Measurements from ENCODE around the gene KLK2.
A peak's percentile ranks its signal among the peaks of the same experiment; 100 is the strongest.

The KLK2 gene

DNA sequence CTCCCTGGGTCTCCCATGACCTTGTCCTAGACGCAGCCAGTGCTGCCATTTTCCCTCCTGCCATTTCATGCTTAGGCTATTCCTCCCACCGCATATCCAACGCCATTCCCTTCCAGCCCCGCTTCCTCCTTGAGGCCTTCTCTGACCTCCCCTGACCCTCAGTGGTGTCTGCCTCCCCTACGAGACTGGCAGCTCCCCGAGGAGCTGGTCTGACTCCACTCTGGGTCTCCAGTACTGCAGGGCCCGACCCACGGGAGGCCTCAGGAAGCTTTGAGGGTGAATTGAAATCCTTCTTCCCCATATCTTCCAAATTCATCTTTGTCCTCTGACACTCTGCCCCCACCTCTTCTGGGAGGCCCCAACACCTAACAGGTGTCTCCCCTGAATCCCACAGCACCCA lies 40.6 kb upstream of the KLK2 start:
- TF ChIP-seq, protein P1, sequence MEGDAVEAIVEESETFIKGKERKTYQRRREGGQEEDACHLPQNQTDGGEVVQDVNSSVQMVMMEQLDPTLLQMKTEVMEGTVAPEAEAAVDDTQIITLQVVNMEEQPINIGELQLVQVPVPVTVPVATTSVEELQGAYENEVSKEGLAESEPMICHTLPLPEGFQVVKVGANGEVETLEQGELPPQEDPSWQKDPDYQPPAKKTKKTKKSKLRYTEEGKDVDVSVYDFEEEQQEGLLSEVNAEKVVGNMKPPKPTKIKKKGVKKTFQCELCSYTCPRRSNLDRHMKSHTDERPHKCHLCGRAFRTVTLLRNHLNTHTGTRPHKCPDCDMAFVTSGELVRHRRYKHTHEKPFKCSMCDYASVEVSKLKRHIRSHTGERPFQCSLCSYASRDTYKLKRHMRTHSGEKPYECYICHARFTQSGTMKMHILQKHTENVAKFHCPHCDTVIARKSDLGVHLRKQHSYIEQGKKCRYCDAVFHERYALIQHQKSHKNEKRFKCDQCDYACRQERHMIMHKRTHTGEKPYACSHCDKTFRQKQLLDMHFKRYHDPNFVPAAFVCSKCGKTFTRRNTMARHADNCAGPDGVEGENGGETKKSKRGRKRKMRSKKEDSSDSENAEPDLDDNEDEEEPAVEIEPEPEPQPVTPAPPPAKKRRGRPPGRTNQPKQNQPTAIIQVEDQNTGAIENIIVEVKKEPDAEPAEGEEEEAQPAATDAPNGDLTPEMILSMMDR (IDR thresholded peaks at IDR 0.05; ENCODE audit: insufficient read depth, low read depth, low read length, missing control alignments): no peak

DNA sequence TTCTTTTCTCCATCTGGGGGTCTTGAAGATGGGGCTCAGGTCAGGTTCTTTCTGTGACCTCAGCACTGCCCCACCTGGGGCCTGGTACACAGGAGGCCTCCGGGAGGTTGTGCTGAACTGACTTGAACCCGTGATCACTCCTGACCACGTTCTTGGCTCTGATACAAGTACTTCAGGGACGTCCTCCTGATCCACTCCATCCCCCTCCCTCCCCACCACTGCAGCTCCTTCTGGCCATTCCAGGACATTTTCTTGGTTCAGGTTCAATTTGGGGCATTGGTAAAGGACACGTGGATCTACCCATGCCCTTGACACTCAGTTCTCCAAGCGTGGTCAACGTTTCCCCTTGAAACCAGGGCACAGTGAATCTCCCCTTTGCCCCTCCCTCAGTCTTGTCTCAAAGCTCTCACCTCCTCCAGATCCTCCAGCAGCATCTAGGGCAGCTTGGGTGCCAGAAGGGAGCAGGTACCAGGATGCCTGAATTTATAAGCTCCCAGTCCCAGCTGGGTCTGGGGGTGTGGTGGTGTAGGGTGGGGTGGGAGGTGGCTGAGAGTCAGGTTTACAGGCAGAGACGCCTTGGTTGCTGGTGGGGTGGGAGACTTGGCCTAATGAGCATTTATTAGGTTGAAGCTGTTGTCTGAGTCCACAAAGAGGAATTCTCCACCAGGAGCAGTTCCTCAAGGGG lies 40.0 kb upstream of the KLK2 start, which contains the start of gene KLK15:
KLK15 (minus strand) TSS at position 458 of the 685 bp plus-strand sequence. CDS start 2,082 bp downstream, outside the sequence.
- H3K4me3 ChIP-seq (ENCODE audit: low read length): no peak within 1 kb of the TSS
- TF ChIP-seq, protein P1 (IDR thresholded peaks at IDR 0.05; ENCODE audit: insufficient read depth, low read depth, low read length, missing control alignments): no peak
- DNase-seq (ENCODE audit: low read depth): no peak

More for the DNA sequence above, 40.6 kb upstream of the KLK2 start:
- H3K4me3 ChIP-seq (ENCODE audit: low read length): no peak overlapping the region
- DNase-seq (ENCODE audit: low read depth): no peak

DNA sequence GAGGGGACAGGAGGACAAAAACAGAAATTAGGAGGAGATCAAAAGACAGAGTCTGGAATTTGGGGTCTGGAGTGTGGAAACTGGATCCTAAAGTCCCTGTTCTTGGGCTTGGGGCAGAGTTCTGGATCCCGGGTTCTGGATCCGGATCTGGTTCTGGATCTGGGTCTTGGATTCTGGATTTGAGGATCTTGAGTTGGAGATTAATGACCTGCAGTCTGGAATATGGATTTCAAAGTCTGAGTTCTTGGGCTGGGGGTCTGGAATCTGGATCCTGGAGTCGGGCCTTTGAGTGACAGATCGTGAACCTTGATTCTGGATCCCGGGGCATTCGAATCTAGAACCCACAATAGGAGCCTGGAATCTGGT lies 39.5 kb upstream of the KLK2 start:
- H3K4me3 ChIP-seq (ENCODE audit: low read length): no peak overlapping the region
- TF ChIP-seq, protein P1 (IDR thresholded peaks at IDR 0.05; ENCODE audit: insufficient read depth, low read depth, low read length, missing control alignments): no peak
- DNase-seq (ENCODE audit: low read depth): no peak

DNA sequence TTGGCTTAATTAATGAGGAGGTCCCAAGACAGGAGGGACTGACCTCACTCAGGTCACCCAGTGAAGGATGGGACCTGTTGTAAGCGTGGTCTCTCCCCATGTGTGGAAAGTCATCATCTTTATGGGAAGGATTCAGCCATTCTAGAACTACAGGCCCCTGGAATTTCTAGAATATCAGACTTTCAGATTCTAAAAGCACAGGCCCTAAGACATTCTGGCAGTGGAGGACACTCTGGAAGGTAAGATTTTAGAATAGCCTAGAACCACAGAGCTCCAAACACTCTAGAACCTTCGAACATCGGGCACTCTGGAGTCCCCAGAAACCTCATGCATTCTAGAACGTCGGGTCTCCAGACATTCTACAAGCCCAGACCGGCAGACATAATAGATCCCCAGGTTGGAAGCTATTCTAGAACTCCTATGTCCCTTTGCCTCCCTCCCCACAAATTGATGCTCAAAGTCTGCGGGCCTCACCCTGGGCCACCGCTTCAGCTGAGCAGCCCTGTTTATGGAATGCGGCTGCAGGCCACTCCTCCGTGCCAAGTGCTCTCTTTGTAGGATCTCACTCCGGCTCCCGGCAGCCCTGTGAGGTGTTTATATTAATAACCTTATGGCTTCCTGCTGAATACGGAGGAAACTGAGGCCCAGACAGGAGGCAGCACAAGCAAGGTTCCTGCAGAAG lies 38.0 kb upstream of the KLK2 start:
- DNase-seq (ENCODE audit: low read depth): peak; percentile 24
- H3K4me3 ChIP-seq (ENCODE audit: low read length): peak overlapping the region; percentile 52
- TF ChIP-seq, protein P1 (IDR thresholded peaks at IDR 0.05; ENCODE audit: insufficient read depth, low read depth, low read length, missing control alignments): no peak

DNA sequence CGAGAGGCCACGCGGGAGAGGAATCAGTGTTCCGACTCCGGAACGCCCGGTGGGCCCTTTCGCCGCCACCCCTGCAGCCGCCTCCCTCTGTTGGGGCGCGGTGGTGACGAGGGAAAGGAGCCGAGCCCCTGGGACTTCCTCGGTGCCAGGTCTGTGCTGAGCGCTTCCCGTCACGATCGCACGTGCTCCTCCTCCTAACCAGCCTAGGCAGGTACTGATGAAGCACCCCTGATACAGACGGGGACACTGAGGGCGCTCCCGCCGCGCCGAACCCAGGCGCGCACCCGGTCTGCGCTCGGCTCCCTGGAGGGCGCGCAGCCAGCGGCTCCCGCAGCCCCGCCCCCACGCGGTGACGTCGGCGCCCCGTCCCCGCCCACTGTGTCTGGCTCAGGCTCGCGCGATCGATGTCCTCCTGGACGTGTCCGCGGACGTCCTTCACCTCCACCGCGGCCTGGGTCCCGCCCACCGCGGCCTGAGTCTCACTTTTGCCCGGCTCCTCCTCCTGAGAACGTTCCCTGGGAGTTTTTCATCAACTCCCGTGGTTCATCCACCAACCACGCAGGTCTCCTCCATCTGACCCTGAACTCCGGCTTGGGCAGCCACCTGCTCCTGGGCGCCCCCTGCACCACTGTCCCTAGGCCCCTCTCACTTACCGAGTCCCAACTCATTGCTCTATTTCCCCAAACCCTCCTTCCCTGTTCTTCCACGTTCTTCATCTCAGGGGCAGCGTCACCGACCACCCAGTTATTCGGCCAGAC lies 37.3 kb upstream of the KLK2 start:
- peak; percentile 63 for DNase-seq (ENCODE audit: low read depth)
- H3K4me3 ChIP-seq (ENCODE audit: low read length): peak overlapping the region; percentile 52
- TF ChIP-seq, protein P1 (IDR thresholded peaks at IDR 0.05; ENCODE audit: insufficient read depth, low read depth, low read length, missing control alignments): no peak

DNA sequence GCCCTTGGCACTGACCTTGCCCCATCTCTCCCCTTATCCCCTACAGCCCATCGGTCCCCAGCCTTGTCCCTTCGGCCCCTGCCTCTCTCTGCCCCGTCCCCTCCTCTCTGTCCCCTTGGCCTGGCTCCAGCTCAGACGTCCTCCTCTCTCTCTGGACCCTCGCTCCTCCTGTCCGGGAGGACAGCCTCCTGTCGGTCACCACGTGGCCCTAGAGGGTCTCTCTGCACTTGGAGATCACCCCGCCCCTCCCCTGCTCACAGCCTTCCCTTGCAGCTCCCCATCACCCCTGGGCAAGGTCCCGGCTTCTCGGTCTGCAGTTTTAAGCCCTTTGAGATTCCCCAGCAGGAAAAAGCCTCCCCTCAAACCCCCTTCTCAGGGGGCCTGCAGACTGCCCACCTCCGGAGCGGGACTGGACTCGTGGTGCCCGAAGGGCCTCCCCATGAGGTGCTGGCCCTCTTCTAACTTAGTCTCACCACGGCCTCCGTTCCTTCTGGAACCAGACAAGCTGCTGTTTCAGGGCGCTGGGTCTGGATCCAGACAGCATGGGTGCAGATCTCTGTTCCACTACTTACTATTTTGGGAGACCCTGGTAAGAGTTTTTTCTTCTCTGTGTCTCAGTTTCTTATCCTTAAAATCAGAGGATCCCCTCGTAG lies 36.6 kb upstream of the KLK2 start:
- no peak for DNase-seq (ENCODE audit: low read depth)
- H3K4me3 ChIP-seq (ENCODE audit: low read length): no peak overlapping the region
- TF ChIP-seq, protein P1 (IDR thresholded peaks at IDR 0.05; ENCODE audit: insufficient read depth, low read depth, low read length, missing control alignments): no peak
